NT2/D1 (cell line): ENCODE measurements around the gene DISC1.

Experiments
- SUZ12 ChIP-seq: IDR thresholded peaks from 2 replicates; pipeline ENCODE4 v1.6.1; 2011; ENCODE audit not compliant: insufficient read length, insufficient read depth; ENCODE audit errors: extremely low read depth
- ZNF274 ChIP-seq: IDR thresholded peaks from 2 replicates; pipeline ENCODE4 v1.6.1; 2011; ENCODE audit warnings: mild to moderate bottlenecking, low read depth, low read length

DNA sequence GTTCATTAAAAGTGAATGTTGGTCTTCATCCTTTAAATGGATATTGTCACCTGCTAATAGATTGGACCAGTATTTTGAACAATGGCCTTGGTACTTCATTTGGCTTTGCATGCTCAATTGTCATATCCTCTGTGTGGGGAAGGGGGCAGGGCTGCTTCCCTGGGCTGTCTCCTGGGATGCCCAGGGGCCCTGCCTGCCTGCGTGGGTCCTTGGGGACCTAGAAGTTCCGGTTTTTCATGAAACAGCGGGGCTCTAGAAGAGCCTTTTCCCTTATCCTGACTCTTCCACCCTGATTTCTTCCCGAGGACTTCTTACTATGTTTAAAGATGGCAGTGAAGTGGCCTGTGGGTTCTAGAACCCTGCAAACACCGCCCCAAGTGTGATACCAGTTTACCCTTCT lies 97.5 kb downstream of the DISC1 start:
- TF ChIP-seq SUZ12 (no peak), ZNF274 (no peak)
